Keratinocyte (primary cell): Measurements from ENCODE around the gene MEG3. TPM values are rescaled to one million over a fixed set of nuclear protein-coding genes. Genes with fewer than 3 reads are reported as not detected.

Experiments used
- DNase-seq: peaks from one replicate; pipeline ENCODE4 v3.0.0-alpha.2; 2011; ENCODE audit warnings: low read depth, missing footprints, low spot score
- FAIRE-seq: peaks from 2 replicates; lab custom pipeline; 2011; peaks lifted over from hg19 to GRCh38; lab: Jason Lieb, UNC
- H2AFZ ChIP-seq: 2 replicates; pipeline ENCODE4 v1.6.0; 2012; ENCODE audit warnings: low read length, control low read depth, inconsistent platforms; ENCODE audit not compliant: control insufficient read depth
- H3K27ac ChIP-seq: 2 replicates; pipeline ENCODE4 v1.5.1; 2011; ENCODE audit warnings: low read length; ENCODE audit not compliant: control insufficient read depth, insufficient read depth
- H3K27me3 ChIP-seq: 3 replicates; pipeline ENCODE4 v1.6.0; 2011; ENCODE audit warnings: low read length; ENCODE audit not compliant: control insufficient read depth, insufficient read depth; ENCODE audit errors: extremely low read depth
- H3K36me3 ChIP-seq, 2 experiments: 2 replicates in 1 of 2; 3 replicates in 1 of 2; pipeline ENCODE4 v1.5.1; 2011; ENCODE audit warnings: low read length in 2 of 2, mild to moderate bottlenecking in 1 of 2; ENCODE audit not compliant: control insufficient read depth in 2 of 2, insufficient read depth in 2 of 2; ENCODE audit errors: extremely low read depth in 1 of 2
- H3K4me1 ChIP-seq: 3 replicates; pipeline ENCODE4 v1.5.1; 2011; ENCODE audit warnings: low read length; ENCODE audit not compliant: control insufficient read depth, insufficient read depth; ENCODE audit errors: extremely low read depth
- H3K4me2 ChIP-seq: 3 replicates; pipeline ENCODE4 v1.6.0; 2011; ENCODE audit warnings: low read depth, low read length; ENCODE audit not compliant: control insufficient read depth, insufficient read depth; ENCODE audit errors: extremely low read depth
- H3K4me3 ChIP-seq, 3 experiments: fragments of 200-600 bp in 1 of 3; sonication (generic) in 1 of 3; 2 replicates in 2 of 3; 3 replicates in 1 of 3; pipeline ENCODE4 v1.5.1; 2011 to 2016; ENCODE audit warnings: low read length in 3 of 3, mild to moderate bottlenecking in 3 of 3, control low read depth in 2 of 3, inconsistent platforms in 1 of 3, low read depth in 1 of 3, mixed read lengths in 1 of 3, mixed run types in 1 of 3, moderate library complexity in 1 of 3; ENCODE audit not compliant: control insufficient read depth in 2 of 3, insufficient read depth in 2 of 3; ENCODE audit errors: extremely low read depth in 1 of 3
- H3K79me2 ChIP-seq: 2 replicates; pipeline ENCODE4 v1.6.0; 2012; ENCODE audit warnings: low read length; ENCODE audit not compliant: control insufficient read depth, insufficient read depth
- H3K9ac ChIP-seq: 3 replicates; pipeline ENCODE4 v1.6.0; 2011; ENCODE audit warnings: low read length; ENCODE audit not compliant: control insufficient read depth, insufficient read depth; ENCODE audit errors: extremely low read depth
- H3K9me1 ChIP-seq: 3 replicates; pipeline ENCODE4 v1.6.0; 2011; ENCODE audit warnings: low read length; ENCODE audit not compliant: control insufficient read depth, insufficient read depth; ENCODE audit errors: extremely low read depth
- H3K9me3 ChIP-seq: 2 replicates; pipeline ENCODE4 v1.5.1; 2012; ENCODE audit warnings: low read depth, low read length; ENCODE audit not compliant: control insufficient read depth
- H4K20me1 ChIP-seq: 3 replicates; pipeline ENCODE4 v1.6.0; 2011; ENCODE audit warnings: low read length; ENCODE audit not compliant: control insufficient read depth, insufficient read depth; ENCODE audit errors: extremely low read depth
- EZH2 ChIP-seq: IDR thresholded peaks from one replicate; pipeline ENCODE4 v1.6.1; 2012; ENCODE audit warnings: inconsistent platforms, mild to moderate bottlenecking, low read length, moderate library complexity
- dilution Hi-C: fragments of 300-500 bp; cut with MboI; formaldehyde crosslinking; loops from one replicate; pipeline ENCODE4 v1.7.0; 2020; ENCODE audit warnings: low sequenced_read_pairs; ENCODE audit not compliant: extremely low pct_ligation_motif_present
- polyA plus RNA-seq, 5 experiments: library from polyadenylated mRNA; depleted of rRNA in 3 of 5; stranded (reverse) in 3 of 5; stranded (forward) in 1 of 5; unstranded in 1 of 5; fragments of >200 nt; gene quantifications; 1 replicate in 1 of 5; 2 replicates in 3 of 5; 3 replicates in 1 of 5; pipeline versions ENCODE4 v1.2.1 to v1.2.3, GENCODE V29; 2011 to 2012; ENCODE audit warnings: missing spikeins in 2 of 5, low read depth in 1 of 5, low replicate concordance in 1 of 5
- TF ChIP-seq, protein P1 (sequence below), 3 experiments: IDR thresholded peaks in 1 of 3; conservative IDR thresholded peaks in 1 of 3; optimal IDR thresholded peaks in 1 of 3; 2 replicates in 2 of 3; 3 replicates in 1 of 3; pipeline versions ENCODE3 to v1.5.1; 2011; ENCODE audit warnings: low read length in 3 of 3, mild to moderate bottlenecking in 3 of 3, moderate library complexity in 2 of 3, control low read depth in 1 of 3, inconsistent platforms in 1 of 3; ENCODE audit not compliant: insufficient read depth in 2 of 3; ENCODE audit errors: extremely low read depth in 1 of 3

MEG3 gene
- polyA plus RNA-seq, 1 donor (not counting 4 experiments of a cell fraction or from before 2014, with no cell fraction given) = 5.6 TPM

DNA sequence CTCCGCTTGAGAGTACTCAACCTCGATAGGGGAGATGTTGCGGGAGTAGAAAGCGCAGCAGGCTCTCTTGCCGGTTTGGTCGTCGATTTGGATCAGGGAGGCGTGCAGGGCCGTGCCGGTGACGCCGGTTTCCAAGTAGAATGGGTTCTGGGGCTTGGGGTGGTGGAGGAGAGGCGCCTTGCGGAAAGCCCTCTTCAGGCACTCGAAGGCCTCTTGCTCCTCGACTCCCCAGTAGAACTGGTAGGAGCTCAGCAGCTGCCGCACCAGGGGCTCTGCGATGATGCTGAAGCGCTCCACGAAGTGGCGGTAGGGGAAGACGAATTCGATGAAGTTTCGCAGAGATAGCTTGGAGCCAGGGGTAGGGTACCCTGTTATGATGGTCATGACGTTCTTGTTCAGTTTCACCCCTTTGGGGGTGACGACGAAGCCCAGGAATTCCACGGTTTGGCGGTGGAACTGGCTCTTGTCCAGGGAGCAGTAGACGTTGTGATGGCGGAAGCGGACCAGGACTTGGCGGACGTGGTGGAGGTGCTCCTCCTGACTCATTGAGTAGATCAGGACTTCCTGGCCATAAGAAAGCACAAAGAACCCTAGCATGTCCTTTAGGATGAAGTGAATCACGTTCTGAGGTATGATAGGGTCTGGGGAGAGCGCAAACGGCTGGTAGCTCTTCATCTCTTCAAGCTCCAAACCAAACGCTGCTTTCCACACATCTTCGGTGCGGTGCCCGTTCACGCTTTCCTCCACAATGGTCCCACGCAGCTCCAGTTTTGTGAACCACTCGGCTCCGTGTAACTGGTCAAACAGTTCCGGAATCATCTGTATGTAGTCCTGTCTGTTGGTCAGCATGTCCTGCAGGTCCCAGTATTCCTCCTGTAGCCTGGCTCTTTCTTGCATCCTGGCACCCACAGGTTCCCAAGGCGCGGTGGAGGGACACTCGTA, 56.4 kb downstream of the MEG3 start:
- no peaks in the 10 kb centered on the region for H3K79me2 ChIP-seq
- H3K9ac ChIP-seq = no peak overlapping the region
- no peaks in the 10 kb centered on the region for H3K4me1 ChIP-seq
- no peaks in the 10 kb centered on the region for H3K9me1 ChIP-seq
- H3K27ac ChIP-seq = no peak overlapping the region
- no peak for TF ChIP-seq EZH2
- TF ChIP-seq, protein P1, sequence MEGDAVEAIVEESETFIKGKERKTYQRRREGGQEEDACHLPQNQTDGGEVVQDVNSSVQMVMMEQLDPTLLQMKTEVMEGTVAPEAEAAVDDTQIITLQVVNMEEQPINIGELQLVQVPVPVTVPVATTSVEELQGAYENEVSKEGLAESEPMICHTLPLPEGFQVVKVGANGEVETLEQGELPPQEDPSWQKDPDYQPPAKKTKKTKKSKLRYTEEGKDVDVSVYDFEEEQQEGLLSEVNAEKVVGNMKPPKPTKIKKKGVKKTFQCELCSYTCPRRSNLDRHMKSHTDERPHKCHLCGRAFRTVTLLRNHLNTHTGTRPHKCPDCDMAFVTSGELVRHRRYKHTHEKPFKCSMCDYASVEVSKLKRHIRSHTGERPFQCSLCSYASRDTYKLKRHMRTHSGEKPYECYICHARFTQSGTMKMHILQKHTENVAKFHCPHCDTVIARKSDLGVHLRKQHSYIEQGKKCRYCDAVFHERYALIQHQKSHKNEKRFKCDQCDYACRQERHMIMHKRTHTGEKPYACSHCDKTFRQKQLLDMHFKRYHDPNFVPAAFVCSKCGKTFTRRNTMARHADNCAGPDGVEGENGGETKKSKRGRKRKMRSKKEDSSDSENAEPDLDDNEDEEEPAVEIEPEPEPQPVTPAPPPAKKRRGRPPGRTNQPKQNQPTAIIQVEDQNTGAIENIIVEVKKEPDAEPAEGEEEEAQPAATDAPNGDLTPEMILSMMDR (optimal IDR thresholded peaks at IDR 0.05 in 1 of 3, IDR thresholded peaks at IDR 0.05 in 1 of 3, conservative IDR thresholded peaks at IDR 0.05 in 1 of 3; ENCODE audit: extremely low read depth in 1 of 3, insufficient read depth in 2 of 3, low read length in 3 of 3) = no peak
- no peaks in the 10 kb centered on the region for H3K36me3 ChIP-seq
- no peak for DNase-seq
- no peak for FAIRE-seq
- H3K9me3 ChIP-seq = peaks cover 12% of the 10 kb centered on the region
- H3K4me2 ChIP-seq = no peak overlapping the region
- H3K27me3 ChIP-seq = no peaks in the 10 kb centered on the region
- H2AFZ ChIP-seq = no peak overlapping the region
- H4K20me1 ChIP-seq = no peaks in the 10 kb centered on the region
- no peak overlapping the region for H3K4me3 ChIP-seq
- dilution Hi-C loops = no loop called here

DNA sequence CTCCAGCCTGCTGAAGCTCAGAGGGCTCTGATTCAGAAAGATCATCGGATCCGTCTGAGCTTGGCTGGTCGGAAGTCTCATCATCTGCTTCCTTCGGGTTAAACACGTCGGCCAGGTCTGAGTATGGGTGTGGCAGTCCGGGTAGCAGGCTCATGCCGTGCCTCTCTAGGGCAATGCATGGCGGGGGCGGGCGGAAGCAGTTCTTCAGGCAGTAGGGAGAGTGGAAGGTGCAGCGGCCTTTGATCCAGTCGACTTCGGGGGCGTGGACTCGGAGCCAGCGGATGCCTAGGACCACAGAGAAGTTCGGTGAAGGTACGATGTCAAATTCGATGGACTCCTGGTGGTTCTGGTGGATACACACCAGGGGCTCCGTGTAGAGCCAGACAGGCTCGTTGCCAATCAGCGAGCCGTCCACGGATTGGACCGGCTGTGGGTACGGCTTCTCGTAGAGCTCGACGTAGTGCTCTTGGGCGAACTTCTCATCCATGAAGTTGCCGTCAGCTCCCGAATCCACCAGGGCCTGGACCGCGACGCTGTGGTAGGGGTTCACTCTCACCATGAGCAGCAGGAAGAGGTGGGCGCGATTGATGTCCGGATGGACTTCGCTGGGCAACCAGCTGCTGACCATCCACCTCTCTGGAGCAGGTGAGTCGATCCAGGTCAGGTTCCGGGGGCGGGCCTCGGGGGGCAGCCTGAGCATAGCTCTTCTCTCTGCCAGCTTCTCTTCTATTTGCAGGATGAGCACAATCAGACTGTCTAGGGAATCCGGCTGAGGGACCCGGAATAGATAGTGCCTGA, 57.3 kb downstream of the MEG3 start:
- Histone ChIP-seq H3K9me1 (no peaks in the 10 kb centered on the region), H3K4me2 (no peak overlapping the region), H3K79me2 (no peaks in the 10 kb centered on the region), H3K4me1 (no peaks in the 10 kb centered on the region), H3K36me3 (no peaks in the 10 kb centered on the region), H2AFZ (no peak overlapping the region), H3K4me3 (no peak overlapping the region), H3K9ac (no peak overlapping the region), H3K9me3 (peaks cover 12% of the 10 kb centered on the region), H3K27ac (no peak overlapping the region), H3K27me3 (no peaks in the 10 kb centered on the region), H4K20me1 (no peaks in the 10 kb centered on the region)
- no peak for TF ChIP-seq EZH2
- TF ChIP-seq, protein P1 (optimal IDR thresholded peaks at IDR 0.05 in 1 of 3, IDR thresholded peaks at IDR 0.05 in 1 of 3, conservative IDR thresholded peaks at IDR 0.05 in 1 of 3; ENCODE audit: extremely low read depth in 1 of 3, insufficient read depth in 2 of 3, low read length in 3 of 3) = no peak
- DNase-seq (no peak), FAIRE-seq (no peak)
- dilution Hi-C loops = no loop called here
